ENCODE data around the gene SLC25A45.
A peak's percentile ranks its signal among the peaks of the same experiment; 100 is the strongest.

Gene SLC25A45

GRCh38 chr11:65404638-65405339 is 22.3 kb upstream of the SLC25A45 start:
- DNase-seq (ENCODE audit: low spot score): no peak

GRCh38 chr11:65404210-65404609 is 21.8 kb upstream of the SLC25A45 start:
- no peak for DNase-seq (ENCODE audit: low spot score)

GRCh38 chr11:65403607-65404121 is 21.2 kb upstream of the SLC25A45 start:
- DNase-seq (ENCODE audit: low spot score): no peak

GRCh38 chr11:65402790-65403189 is 20.3 kb upstream of the SLC25A45 start:
- DNase-seq (ENCODE audit: low spot score): no peak

- DNase-seq (ENCODE audit: low spot score): no peak
Observed at GRCh38 chr11:65401803-65402248, 19.4 kb upstream of the SLC25A45 start.

GRCh38 chr11:65401073-65401802 is 18.8 kb upstream of the SLC25A45 start:
- no peak for DNase-seq (ENCODE audit: low spot score)

GRCh38 chr11:65400307-65401072 is 18.0 kb upstream of the SLC25A45 start:
- DNase-seq (ENCODE audit: low spot score): no peak

- no peak for DNase-seq (ENCODE audit: low spot score)
Observed at GRCh38 chr11:65399845-65400244, 17.4 kb upstream of the SLC25A45 start.

GRCh38 chr11:65399249-65399648 is 16.8 kb upstream of the SLC25A45 start:
- DNase-seq (ENCODE audit: low spot score): no peak

- DNase-seq (ENCODE audit: low spot score): no peak
Observed at GRCh38 chr11:65398362-65398910, 16.0 kb upstream of the SLC25A45 start.

GRCh38 chr11:65396769-65397745 is 14.6 kb upstream of the SLC25A45 start:
- no peak for DNase-seq (ENCODE audit: low spot score)

- DNase-seq (ENCODE audit: low spot score): no peak
Observed at GRCh38 chr11:65395961-65396530, 13.6 kb upstream of the SLC25A45 start.

GRCh38 chr11:65394125-65394536 is 11.7 kb upstream of the SLC25A45 start:
- DNase-seq (ENCODE audit: low spot score): no peak

GRCh38 chr11:65393513-65394079 is 11.2 kb upstream of the SLC25A45 start:
- no peak for DNase-seq (ENCODE audit: low spot score)

GRCh38 chr11:65392899-65393298 is 10.5 kb upstream of the SLC25A45 start:
- no peak for DNase-seq (ENCODE audit: low spot score)

GRCh38 chr11:65392186-65392829 is 9.9 kb upstream of the SLC25A45 start:
- no peak for DNase-seq (ENCODE audit: low spot score)

GRCh38 chr11:65390996-65391395 is 8.6 kb upstream of the SLC25A45 start:
- DNase-seq (ENCODE audit: low spot score): peak; percentile 82

- peak; percentile 58 for DNase-seq (ENCODE audit: low spot score)
Observed at GRCh38 chr11:65390099-65390941, 7.9 kb upstream of the SLC25A45 start.

All from hepatic stellate cell (primary cell).